Stomach (tissue), 4 donors: ENCODE data around the gene ZSWIM5.

Source experiments
- CTCF ChIP-seq, 7 experiments: fragments of 450-650 bp in 4 of 7; fragments of 200-600 bp in 3 of 7; sonication (generic) in 3 of 7; IDR thresholded peaks; one replicate each; pipeline ENCODE4 v1.5.1; 2016 to 2019; ENCODE audit warnings: antibody characterized with exemption in 7 of 7, control low read depth in 2 of 7, mild to moderate bottlenecking in 1 of 7
- EP300 ChIP-seq: sonication (generic); formaldehyde crosslinking; IDR thresholded peaks from one replicate; pipeline ENCODE4 v1.6.1; 2017; ENCODE audit warnings: antibody characterized with exemption
- POLR2A ChIP-seq, 4 donors: fragments of 450-650 bp; IDR thresholded peaks; one replicate each; pipeline ENCODE4 v1.6.1; 2016; ENCODE audit warnings: antibody characterized with exemption in 4 of 4, control low read depth in 2 of 4, mild to moderate bottlenecking in 1 of 4, moderate library complexity in 1 of 4
- POLR2AphosphoS5 ChIP-seq, 3 donors: sonication (generic); formaldehyde crosslinking; IDR thresholded peaks; one replicate each; pipeline ENCODE4 v1.6.1; 2016; ENCODE audit warnings: antibody characterized with exemption in 3 of 3

GRCh38 chr1:45065083-45065482 lies 141.3 kb downstream of the ZSWIM5 start:
- no peak for TF ChIP-seq CTCF (IDR thresholded peaks at IDR 0.05)
- TF ChIP-seq POLR2A (IDR thresholded peaks at IDR 0.05): no peak
- no peak for TF ChIP-seq POLR2AphosphoS5 (IDR thresholded peaks at IDR 0.05)
- TF ChIP-seq EP300: no peak
